Neuronal stem cell (in vitro differentiated cells): ENCODE results near the gene RANBP3.

ENCODE experiments used
- DNase-seq: peaks from one replicate; pipeline ENCODE4 v3.0.0-alpha.2; 2013; ENCODE audit warnings: low spot score
- H2AFZ ChIP-seq: one replicate; pipeline ENCODE4 v1.6.1; 2013; ENCODE audit warnings: mild to moderate bottlenecking, low read length, inconsistent platforms
- H2AK5ac ChIP-seq: 2 replicates; pipeline ENCODE4 v1.6.1; 2013; ENCODE audit warnings: low read depth, mild to moderate bottlenecking, inconsistent platforms, low read length, moderate library complexity, mixed read lengths
- H2BK120ac ChIP-seq: 2 replicates; pipeline ENCODE4 v1.6.1; 2013; ENCODE audit warnings: low read depth, mild to moderate bottlenecking, inconsistent platforms, low read length, moderate library complexity, mixed read lengths
- H2BK12ac ChIP-seq: one replicate; pipeline ENCODE4 v1.6.1; 2013; ENCODE audit warnings: low read length, inconsistent platforms
- H2BK15ac ChIP-seq: 2 replicates; pipeline ENCODE4 v1.6.1; 2013; ENCODE audit warnings: mild to moderate bottlenecking, low read length, inconsistent platforms, mixed read lengths
- H2BK5ac ChIP-seq: one replicate; pipeline ENCODE4 v1.6.1; 2013; ENCODE audit warnings: inconsistent platforms, mild to moderate bottlenecking, low read length, moderate library complexity
- H3K14ac ChIP-seq: one replicate; pipeline ENCODE4 v1.6.1; 2013; ENCODE audit warnings: low read length, inconsistent platforms
- H3K18ac ChIP-seq: 2 replicates; pipeline ENCODE4 v1.6.1; 2013; ENCODE audit warnings: low read length, inconsistent platforms
- H3K23ac ChIP-seq: 2 replicates; pipeline ENCODE4 v1.6.1; 2013; ENCODE audit warnings: low read depth, mild to moderate bottlenecking, mixed read lengths, low read length, inconsistent platforms; ENCODE audit not compliant: poor library complexity
- H3K27ac ChIP-seq: replicated peaks from 3 replicates; pipeline ENCODE4 v1.5.1; 2013; ENCODE audit warnings: low read length, inconsistent platforms
- H3K27me3 ChIP-seq, 3 experiments: 2 replicates each; pipeline ENCODE4 v1.6.1; 2013; ENCODE audit warnings: low read length in 3 of 3, mild to moderate bottlenecking in 2 of 3, inconsistent platforms in 1 of 3, low read depth in 1 of 3, mixed read lengths in 1 of 3, moderate library complexity in 1 of 3; ENCODE audit not compliant: control insufficient read depth in 3 of 3, insufficient read depth in 3 of 3
- H3K36me3 ChIP-seq, 2 donors: replicated peaks in 1 of 2; 2 replicates each; pipeline ENCODE4 v1.6.1; 2013; ENCODE audit warnings: low read length in 2 of 2; ENCODE audit not compliant: control insufficient read depth in 2 of 2, insufficient read depth in 2 of 2
- H3K4ac ChIP-seq: 2 replicates; pipeline ENCODE4 v1.6.1; 2013; ENCODE audit warnings: inconsistent platforms, mild to moderate bottlenecking, low read length, moderate library complexity
- H3K4me1 ChIP-seq, 2 donors: 1 replicate in 1 of 2; 2 replicates in 1 of 2; pipeline ENCODE4 v1.6.1; 2013; ENCODE audit warnings: low read length in 2 of 2, low read depth in 1 of 2; ENCODE audit not compliant: control insufficient read depth in 2 of 2, insufficient read depth in 1 of 2
- H3K4me2 ChIP-seq: one replicate; pipeline ENCODE4 v1.6.1; 2013; ENCODE audit warnings: mild to moderate bottlenecking, low read length, inconsistent platforms; ENCODE audit not compliant: insufficient read depth, poor library complexity, severe bottlenecking
- H3K4me3 ChIP-seq, 2 donors: 2 replicates each; pipeline ENCODE4 v1.5.1; 2013; ENCODE audit warnings: low read length in 2 of 2, mild to moderate bottlenecking in 2 of 2, inconsistent platforms in 1 of 2, moderate library complexity in 1 of 2
- H3K79me1 ChIP-seq: one replicate; pipeline ENCODE4 v1.6.1; 2013; ENCODE audit warnings: low read depth, mild to moderate bottlenecking, inconsistent platforms, low read length, moderate library complexity
- H3K9ac ChIP-seq: one replicate; pipeline ENCODE4 v1.6.1; 2013; ENCODE audit warnings: mild to moderate bottlenecking, low read depth, low read length, inconsistent platforms; ENCODE audit not compliant: poor library complexity
- H3K9me3 ChIP-seq, 2 donors: replicated peaks in 1 of 2; 2 replicates each; pipeline versions ENCODE3 to v1.6.1; 2013; ENCODE audit warnings: low read length in 2 of 2, mild to moderate bottlenecking in 2 of 2, inconsistent platforms in 1 of 2, low read depth in 1 of 2, mixed read lengths in 1 of 2, moderate library complexity in 1 of 2; ENCODE audit not compliant: control insufficient read depth in 2 of 2, insufficient read depth in 1 of 2
- H4K8ac ChIP-seq: one replicate; pipeline ENCODE4 v1.6.1; 2013; ENCODE audit warnings: low read depth, mild to moderate bottlenecking, inconsistent platforms, low read length, moderate library complexity
- H4K91ac ChIP-seq: one replicate; pipeline ENCODE4 v1.6.1; 2013; ENCODE audit warnings: low read length, low read depth, mild to moderate bottlenecking, inconsistent platforms; ENCODE audit not compliant: poor library complexity
- WGBS, 2 donors: extraction: QIAGEN DNeasy Blood & Tissue Kit; methylation state at CpG; one replicate each; pipeline ENCODE4 v1.1.7; 2013; ENCODE audit warnings: missing lambda C conversion rate in 2 of 2, mixed read lengths in 1 of 2; ENCODE audit not compliant: insufficient read length in 2 of 2, insufficient replicate concordance in 1 of 2; ENCODE audit errors: extremely low coverage in 2 of 2; 5-methylcytosine and 5-hydroxymethylcytosine counted together

Gene RANBP3

GRCh38 chr19:5958074-5958850 is 19.7 kb downstream of the RANBP3 start:
- Histone ChIP-seq H3K4me2 (no peak overlapping the region), H4K91ac (no peak overlapping the region), H3K9ac (peak overlapping the region; percentile 83), H3K14ac (no peak overlapping the region), H3K4me1 (peaks cover 29 to 38% of the 10 kb centered on the region in 2 donors), H3K9me3 (no peaks in the 10 kb centered on the region), H2AFZ (no peak overlapping the region), H3K27me3 (no peaks in the 10 kb centered on the region), H3K79me1 (peaks cover 21% of the 10 kb centered on the region), H4K8ac (no peak overlapping the region), H2BK15ac (no peak overlapping the region), H2AK5ac (no peak overlapping the region), H3K36me3 (peaks cover 0 to 18% of the 10 kb centered on the region in 2 donors), H3K4me3 (no peak overlapping the region), H2BK12ac (no peak overlapping the region), H3K18ac (peak overlapping the region; percentile 65), H3K27ac (no peak overlapping the region), H2BK120ac (no peak overlapping the region), H2BK5ac (no peak overlapping the region), H3K23ac (peak overlapping the region; percentile 71), H3K4ac (no peak overlapping the region)
- no peak for DNase-seq
- no CpG with 5 or more reads among the region's 21 CpGs for WGBS, 2 donors

- Histone ChIP-seq H3K4me1 (peaks cover 28 to 42% of the 10 kb centered on the region in 2 donors), H3K9me3 (no peaks in the 10 kb centered on the region), H2BK5ac (no peak overlapping the region), H3K4me2 (no peak overlapping the region), H3K79me1 (peaks cover 21% of the 10 kb centered on the region), H3K14ac (no peak overlapping the region), H2AK5ac (no peak overlapping the region), H2BK120ac (no peak overlapping the region), H3K27ac (no peak overlapping the region), H3K4ac (no peak overlapping the region), H3K36me3 (peaks cover 0 to 18% of the 10 kb centered on the region in 2 donors), H4K91ac (no peak overlapping the region), H3K9ac (peak overlapping the region; percentile 61), H2BK12ac (no peak overlapping the region), H3K23ac (no peak overlapping the region), H3K18ac (no peak overlapping the region), H2BK15ac (no peak overlapping the region), H3K4me3 (no peak overlapping the region), H4K8ac (no peak overlapping the region), H3K27me3 (no peaks in the 10 kb centered on the region), H2AFZ (no peak overlapping the region)
- no CpG with 5 or more reads among the region's 10 CpGs for WGBS, 2 donors
- no peak for DNase-seq
Measured at GRCh38 chr19:5957170-5957569, 20.8 kb downstream of the RANBP3 start.

GRCh38 chr19:5956728-5957127 is 21.2 kb downstream of the RANBP3 start:
- H4K91ac ChIP-seq = no peak overlapping the region
- no peak overlapping the region for H2BK5ac ChIP-seq
- H3K4me1 ChIP-seq = peaks cover 29 to 43% of the 10 kb centered on the region in 2 donors
- no peak overlapping the region for H4K8ac ChIP-seq
- H3K27me3 ChIP-seq = no peaks in the 10 kb centered on the region
- no peak for DNase-seq
- H3K9me3 ChIP-seq = no peaks in the 10 kb centered on the region
- no peak overlapping the region for H3K14ac ChIP-seq
- H3K36me3 ChIP-seq = peaks cover 0 to 18% of the 10 kb centered on the region in 2 donors
- WGBS, 2 donors = no CpG with 5 or more reads among the region's 12 CpGs
- peaks cover 22% of the 10 kb centered on the region for H3K79me1 ChIP-seq
- no peak overlapping the region for H3K27ac ChIP-seq
- no peak overlapping the region for H2BK15ac ChIP-seq
- H2BK12ac ChIP-seq = no peak overlapping the region
- no peak overlapping the region for H2AFZ ChIP-seq
- H3K9ac ChIP-seq = no peak overlapping the region
- no peak overlapping the region for H2BK120ac ChIP-seq
- H3K4ac ChIP-seq = no peak overlapping the region
- no peak overlapping the region for H3K4me3 ChIP-seq
- H3K18ac ChIP-seq = no peak overlapping the region
- no peak overlapping the region for H2AK5ac ChIP-seq
- H3K4me2 ChIP-seq = no peak overlapping the region
- H3K23ac ChIP-seq = peak overlapping the region; percentile 17

GRCh38 chr19:5956323-5956722 is 21.6 kb downstream of the RANBP3 start:
- Histone ChIP-seq H4K91ac (no peak overlapping the region), H2BK120ac (no peak overlapping the region), H2BK12ac (no peak overlapping the region), H3K4me3 (no peak overlapping the region), H3K4me1 (peaks cover 33 to 47% of the 10 kb centered on the region in 2 donors), H3K23ac (peak overlapping the region; percentile 17), H3K4me2 (no peak overlapping the region), H4K8ac (no peak overlapping the region), H2BK5ac (no peak overlapping the region), H3K4ac (no peak overlapping the region), H2AK5ac (no peak overlapping the region), H3K9ac (no peak overlapping the region), H3K14ac (no peak overlapping the region), H3K27me3 (no peaks in the 10 kb centered on the region), H3K27ac (no peak overlapping the region), H2AFZ (no peak overlapping the region), H3K18ac (no peak overlapping the region), H3K79me1 (peaks cover 22% of the 10 kb centered on the region), H3K36me3 (peaks cover 0 to 18% of the 10 kb centered on the region in 2 donors), H2BK15ac (no peak overlapping the region), H3K9me3 (no peaks in the 10 kb centered on the region)
- DNase-seq = no peak
- WGBS, 2 donors = no CpG with 5 or more reads among the region's 3 CpGs
